GM21447 (cell line): ENCODE data around the gene NIPAL1.
"Not testable (repeated sequence)": the region's sequence is repeated elsewhere in the genome, so short reads cannot be mapped to it uniquely, and the experiment has no call there.

Source experiments
- ATAC-seq: cut with Tn5 transposase; IDR thresholded peaks from one replicate; pipeline ENCODE4 v1.9.1; 2021; ENCODE audit not compliant: unreplicated experiment

NIPAL1 gene

DNA sequence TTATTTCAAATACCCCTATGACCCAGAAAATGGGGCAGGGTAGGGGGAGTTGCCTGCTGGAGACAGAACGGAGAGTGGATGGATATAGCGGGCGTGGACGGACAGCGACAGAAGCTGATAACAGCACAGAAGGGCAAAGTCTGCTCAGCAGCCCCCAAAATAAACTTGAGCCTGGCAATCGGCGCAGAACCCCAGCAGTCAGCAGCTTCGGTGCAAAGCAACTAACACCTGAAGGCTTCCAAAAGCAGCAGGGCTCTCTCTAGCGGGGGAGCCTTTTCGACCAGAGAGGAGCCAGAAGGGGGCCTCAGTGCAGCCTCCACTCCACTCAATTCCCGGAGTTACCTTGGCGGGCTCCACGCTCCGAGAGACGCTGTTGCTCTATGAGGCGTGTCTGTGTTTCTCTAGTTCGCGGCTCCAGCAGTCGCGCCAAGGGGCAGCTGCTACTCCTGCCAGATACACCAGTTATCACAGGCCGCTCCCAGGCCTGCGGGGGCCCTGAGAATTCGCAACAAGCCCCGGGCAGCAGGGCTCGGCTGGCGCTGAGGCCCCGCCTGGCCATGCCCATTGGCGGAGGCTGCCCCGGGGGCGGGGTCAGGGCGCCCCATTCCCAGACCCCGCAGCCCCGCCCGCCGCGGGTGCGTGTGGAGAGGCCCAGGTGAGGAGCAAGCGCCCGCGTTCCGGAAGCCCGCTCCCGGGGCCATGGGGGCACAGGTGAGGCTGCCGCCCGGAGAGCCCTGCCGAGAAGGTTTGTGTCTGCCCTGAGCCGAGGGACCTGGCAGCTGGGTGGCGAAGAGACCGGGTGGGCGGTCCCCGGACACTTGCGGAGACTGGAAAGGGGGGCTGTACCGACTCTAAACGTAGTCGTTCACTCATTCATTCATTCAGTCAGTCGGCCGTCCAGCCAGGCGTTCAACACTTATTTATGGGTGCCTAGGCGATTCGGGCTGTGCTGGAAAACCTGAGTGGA, at the start of gene NIPAL1, which contains the start of gene CNGA1:
TSS of gene NIPAL1 (plus strand) at position 632 of the 967 bp plus-strand sequence. CDS start at position 700, 68 bp downstream.
TSS of gene CNGA1 (minus strand) at position 541 of the 967 bp plus-strand sequence. CDS start 63,992 bp downstream, outside the sequence.
- ATAC-seq = peak; percentile 82

DNA sequence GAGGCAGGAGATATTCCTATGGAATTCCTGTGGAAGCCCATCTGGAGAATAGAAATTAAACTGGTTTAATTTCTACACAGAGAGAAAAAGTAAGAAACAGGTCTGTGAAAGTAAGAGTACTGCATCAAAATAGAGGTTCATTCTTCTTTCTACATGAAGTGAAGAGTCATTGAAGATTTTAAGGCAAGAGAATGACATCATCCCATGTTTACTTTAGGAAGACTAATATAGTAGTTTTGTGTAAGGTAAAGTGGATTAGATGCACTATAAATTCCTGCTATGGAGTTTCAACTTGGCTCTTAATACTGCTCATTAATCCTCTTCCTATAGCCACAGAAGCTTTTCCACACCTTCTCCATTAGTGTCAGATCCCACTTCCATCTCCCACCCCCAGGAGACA, 47.7 kb upstream of the NIPAL1 start:
- ATAC-seq = no peak

DNA sequence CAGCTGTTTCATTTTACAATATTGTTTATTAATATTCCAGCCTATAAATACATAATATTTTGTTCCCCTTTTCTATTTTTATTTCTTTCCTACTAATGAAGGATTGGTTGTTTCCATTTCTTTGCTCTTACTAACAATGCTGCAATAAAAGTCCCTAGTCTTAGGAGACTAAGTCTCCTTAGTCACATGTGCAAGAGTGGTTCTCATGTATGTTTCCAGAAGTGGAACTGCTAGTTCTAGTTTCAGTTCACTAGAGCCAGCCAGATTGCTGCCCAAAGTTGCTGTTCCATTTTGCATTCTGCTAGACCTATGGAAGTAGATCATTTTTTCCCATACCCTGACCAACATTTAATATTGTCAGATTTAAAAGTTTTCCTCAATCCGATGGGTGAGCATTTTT, 44.4 kb upstream of the NIPAL1 start:
- ATAC-seq = no peak

DNA sequence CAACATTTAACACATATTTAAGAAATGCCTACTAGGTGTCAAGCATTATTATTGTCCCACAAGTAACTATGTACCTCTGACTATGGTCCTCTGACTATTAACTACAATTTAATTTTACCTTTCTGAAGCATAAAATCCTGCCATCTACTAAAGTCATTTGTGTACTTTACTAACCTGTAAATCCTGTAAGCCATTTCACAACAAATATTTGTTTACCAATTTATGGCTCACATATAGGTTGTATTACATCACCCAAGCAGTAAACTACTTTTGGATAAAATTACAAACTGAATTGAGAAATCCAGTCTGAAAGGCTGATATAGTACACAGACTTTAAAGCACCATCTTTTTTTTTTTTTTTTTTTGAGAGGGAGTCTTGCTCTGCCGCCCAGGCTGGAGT, 43.9 kb upstream of the NIPAL1 start:
- no peak for ATAC-seq

DNA sequence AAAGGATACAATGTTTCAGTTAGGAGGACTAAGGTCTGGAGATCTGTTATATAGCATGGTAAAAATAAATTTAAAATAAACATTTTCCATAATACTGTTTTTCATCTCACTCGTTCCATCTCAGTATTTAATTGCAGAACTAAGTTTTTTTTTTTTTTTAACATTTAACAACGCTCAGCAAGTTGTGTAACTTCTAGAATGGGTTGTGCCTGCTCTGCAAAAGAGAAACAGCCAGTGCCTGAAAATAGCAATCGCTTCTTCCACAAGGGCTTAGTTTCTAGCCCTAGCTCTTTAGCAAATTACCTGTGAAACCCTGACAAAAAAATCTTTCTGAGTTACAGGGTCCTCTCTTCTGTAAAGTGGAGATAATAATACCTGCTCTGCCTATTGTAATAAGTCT, 42.0 kb upstream of the NIPAL1 start:
- no peak for ATAC-seq

DNA sequence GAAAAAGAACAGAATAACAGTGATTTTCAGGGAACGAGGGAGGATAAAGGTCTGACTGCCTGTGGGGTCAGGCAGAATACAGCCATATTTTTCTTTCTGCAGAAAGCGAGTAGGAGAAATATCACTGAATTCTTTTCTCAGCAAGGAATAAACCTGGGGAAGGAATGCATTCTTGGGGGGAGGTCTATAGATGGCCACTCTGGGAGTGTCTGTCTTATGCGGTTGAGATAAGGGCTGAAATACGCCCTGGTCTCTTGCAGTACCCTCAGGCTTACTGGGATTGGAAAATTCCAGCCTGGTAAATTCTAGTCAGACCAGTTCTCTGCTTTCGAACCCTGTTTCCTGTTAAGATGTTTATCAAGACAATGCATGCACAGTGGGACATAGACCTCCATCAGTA, 26.4 kb upstream of the NIPAL1 start:
- no peak for ATAC-seq

DNA sequence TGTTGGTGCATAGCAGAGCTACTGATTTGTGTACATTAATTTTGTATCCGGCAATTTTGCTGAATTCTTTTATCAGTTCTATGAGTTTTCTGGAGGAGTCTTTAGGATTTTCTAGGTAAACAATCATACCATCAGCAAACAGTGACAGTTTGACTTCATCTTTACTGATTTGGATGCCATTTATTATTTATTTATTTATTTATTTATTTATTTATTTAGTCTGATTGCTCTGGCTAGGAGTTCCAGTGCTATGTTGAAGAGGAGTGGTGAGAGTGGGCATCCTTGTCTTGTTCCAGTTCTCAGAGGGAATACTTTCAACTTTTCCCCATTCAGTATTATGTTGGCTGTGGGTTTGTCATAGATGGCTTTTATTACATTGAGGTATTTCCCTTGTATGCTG, 24.1 kb upstream of the NIPAL1 start:
- ATAC-seq = not testable (repeated sequence)

DNA sequence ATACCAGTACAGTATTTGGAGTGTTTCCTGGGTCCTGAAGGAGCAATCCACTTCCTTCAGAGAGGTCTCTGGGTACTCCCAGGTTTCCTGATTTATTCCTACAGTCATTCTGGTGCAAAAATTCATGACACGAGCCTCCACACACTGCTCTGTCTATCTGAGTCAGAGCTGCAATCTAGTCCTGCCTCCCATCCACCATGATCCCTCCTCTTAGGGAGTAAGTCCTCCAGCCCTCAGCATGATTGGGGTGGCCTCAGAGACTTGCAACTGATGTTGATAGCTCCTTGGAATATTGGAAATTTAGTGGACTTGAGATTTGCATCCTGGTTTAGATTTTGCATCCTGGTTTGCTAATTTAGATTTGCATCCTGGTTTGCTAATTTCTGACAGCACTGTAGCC, 20.6 kb upstream of the NIPAL1 start:
- ATAC-seq = no peak

DNA sequence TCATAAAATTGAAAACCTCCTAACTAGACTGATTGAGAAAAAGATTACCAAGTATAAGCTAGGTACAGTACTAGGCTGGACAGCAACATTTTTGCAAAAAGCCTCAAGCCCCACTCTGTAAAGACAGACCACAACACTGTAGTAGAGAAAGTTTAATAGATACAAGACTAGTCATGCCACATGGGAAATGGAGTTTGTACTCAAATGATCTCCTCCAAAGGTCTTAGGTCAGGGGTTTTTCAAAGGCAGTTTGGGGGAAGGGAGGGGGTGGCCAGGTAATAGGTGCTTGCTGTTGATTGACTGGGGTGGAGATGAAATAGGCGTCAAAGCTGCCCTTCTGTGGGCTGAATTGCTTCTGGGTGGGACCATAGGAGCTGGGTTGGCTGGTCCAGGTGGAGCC, 14.3 kb upstream of the NIPAL1 start:
- ATAC-seq = no peak

DNA sequence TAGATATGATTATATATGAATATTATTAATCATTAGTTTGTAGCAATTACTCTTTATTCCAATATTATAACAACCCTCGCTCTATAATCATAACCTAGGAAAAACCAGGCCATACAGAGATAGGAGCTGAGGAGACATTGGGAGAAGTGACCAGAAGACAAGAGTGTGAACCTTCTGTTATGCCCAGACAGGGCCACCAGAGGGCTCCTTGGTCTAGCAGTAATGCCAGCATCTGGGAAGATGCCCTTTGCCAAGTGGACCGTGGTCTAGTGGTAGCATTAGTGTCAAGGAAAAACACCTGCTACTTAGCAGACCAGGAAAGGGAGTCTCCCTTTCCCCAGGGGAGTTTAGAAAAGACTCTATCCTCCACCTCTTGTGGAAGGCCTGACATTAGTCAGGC, 13.0 kb upstream of the NIPAL1 start:
- ATAC-seq = not testable (repeated sequence)

DNA sequence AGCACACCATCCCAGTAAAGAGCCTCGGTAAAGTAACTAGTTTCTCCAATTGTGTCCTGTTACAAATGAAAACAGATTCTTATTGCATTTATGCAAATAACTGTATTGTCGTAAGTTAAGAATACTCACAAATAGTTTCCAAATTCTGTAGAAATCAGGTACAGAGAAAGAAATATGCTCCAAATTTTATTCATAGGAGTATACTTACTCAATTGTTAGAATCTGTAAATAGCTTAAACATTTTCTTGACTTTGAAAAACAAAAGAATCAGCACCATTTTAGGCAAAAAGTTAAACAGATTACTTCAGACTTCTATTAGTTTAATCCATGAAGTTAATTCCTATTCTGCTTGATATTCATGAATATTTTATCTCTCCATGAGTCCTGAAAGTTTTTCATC, 10.8 kb upstream of the NIPAL1 start:
- no peak for ATAC-seq

DNA sequence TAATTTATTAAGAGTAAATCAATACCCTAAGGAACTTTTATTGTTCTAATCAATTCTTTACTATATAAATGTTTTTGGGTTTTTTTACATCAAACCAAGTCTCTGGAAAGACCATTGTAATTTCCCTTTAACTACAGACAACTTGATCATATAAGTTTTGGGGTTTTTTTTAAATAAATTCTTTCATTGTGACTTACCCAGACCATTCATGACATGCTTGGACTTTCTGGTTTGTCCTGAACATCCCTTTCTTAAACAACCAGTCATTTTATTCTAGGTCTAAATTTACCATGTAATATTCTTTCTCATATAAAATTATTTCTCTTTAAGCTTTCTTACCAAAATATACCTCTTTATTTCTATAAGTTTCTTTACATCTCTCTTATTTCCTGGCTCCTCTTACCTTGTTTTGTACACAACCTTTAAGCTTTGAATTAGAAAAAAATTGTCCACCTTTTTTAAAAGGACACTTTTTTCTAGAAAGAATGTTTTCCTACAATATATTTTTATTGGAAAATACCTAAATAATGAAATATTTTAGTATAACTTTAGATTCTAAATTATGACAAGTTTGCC, 8.5 kb upstream of the NIPAL1 start:
- ATAC-seq = no peak

DNA sequence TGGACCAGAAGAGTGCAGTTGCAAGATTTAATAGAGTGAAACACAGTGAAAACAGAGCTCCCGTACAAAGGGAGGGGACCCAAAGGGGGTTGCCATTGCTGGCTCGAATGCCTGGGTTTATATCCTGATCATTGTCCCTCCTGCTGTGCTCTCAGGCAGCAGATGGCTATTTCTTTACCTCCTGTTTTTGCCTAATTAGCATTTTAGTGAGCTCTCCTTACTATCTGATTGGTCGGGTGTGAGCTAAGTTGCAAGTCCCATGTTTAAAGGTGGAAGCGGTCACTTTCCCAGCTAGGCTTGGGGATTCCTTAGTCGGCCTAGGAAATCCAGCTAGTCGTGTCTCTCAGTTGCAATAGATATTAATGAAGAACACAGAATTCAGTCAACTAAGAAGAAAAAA, 5.7 kb upstream of the NIPAL1 start:
- not testable (repeated sequence) for ATAC-seq

DNA sequence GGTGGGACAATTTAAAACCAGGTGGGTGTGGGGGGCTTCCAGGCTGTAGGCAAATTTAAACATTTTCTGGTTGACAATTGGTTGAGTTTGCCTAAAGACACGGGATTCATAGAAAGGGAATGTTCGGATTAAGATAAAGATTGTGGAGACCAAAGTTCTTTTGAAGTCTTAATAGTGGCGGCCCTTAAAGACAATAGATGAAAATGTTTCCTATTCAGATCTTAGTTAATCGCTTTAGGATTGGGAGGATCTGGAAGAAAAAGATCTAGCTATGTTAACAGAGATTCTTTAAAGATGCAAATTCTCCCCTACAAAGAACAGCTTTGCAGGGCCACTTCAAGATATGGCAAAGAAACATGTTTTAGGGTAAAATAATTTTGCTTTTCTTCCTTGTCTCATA, 4.8 kb upstream of the NIPAL1 start:
- no peak for ATAC-seq

DNA sequence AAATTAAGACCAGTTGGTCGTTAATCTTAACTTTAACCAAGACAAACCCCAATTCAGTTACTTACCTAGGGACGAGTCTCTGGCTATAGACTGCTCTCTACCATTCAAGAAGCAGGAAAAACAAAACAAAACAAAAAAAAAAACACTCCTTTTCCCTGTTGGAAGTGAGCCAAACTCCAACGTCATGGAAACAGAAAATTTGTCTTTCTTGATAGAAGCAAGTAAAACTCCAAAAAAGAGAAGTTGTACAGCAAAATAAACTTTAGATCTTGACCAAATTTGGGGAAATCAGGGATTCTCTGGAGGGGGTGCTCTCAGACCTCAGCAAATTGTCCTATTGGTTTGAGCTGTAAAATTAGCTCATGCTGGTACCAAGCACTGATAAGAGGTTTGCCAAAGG, 3.7 kb upstream of the NIPAL1 start:
- no peak for ATAC-seq

DNA sequence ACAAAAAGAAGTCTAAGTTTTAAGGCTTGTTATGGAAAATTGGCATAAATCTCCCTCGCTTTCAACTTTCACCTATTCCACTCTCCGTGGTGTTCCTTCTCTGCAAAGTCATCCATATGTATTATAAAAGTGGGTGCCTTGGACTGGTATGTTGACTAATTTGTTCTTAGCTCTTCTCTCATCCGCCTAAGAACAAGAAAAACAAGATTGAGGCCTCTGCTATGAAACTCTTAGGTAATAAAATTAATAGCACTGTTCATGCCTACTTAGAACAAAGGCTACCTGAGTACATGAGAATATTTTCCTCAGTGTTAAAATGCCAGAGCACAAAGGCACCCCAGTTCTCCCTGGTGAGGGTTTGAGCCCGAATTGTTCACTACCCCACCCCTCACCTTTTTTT, 1.4 kb upstream of the NIPAL1 start:
- no peak for ATAC-seq

DNA sequence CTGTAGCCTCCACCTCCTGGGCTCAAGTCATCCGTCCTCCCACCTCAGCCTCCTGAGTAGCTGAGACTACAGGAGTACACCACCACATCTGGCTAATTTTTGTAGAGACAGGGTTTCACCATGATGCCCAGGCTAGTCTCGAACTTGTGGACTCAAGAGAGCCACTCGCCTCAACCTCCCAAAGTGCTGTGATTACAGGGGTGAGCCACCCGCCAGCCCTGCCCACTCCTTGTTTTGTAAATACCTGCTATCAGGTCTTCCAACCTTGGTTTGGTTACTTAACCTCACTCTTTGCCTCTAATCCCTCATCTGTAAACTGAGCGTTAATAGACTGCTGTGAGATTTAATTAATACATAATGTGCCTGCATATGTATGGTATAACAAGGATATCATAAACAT, 894 bp upstream of the NIPAL1 start:
- no peak for ATAC-seq

DNA sequence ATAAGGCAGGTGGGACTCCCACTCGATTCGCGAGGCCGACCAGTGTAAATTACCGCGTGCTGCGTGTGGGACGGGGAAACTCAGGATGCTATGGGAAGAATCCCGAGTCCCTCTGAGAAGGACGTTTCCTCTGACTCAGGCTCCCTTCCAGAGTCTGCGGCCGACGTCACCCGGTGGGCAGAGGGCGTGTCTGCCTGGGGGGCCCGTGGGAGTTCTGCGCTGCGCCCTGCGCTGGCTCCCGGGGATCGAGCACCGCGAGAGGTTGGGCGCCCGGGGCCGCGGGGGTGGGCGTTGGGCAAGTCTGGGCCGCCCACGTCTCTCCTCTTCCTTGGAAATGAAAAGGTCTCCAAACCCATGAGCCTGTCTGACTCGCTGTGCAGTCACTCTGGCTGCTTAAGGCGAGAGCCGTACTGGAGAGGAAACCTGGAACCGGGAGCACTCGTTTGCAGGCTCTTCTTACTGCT, 568 bp downstream of the NIPAL1 start:
- ATAC-seq = no peak

DNA sequence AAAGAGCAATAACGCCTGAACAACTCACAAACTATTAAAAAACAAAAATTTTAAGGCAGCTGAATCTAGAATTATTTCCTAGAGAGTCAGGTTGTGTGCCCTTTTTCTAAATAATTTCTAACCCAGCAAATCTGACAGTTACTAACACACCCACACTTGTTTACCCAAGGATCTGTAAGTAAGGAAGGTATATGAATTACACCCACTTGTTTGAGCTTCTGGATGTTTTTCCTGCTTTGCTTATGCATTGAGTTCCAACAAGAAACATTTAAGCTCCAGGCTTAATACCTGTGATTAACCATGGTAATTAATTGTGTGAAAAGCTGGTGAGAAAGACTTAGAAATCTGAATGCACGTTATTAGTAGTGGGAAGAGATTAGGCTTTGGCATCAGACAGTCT, 1.5 kb downstream of the NIPAL1 start:
- no peak for ATAC-seq

DNA sequence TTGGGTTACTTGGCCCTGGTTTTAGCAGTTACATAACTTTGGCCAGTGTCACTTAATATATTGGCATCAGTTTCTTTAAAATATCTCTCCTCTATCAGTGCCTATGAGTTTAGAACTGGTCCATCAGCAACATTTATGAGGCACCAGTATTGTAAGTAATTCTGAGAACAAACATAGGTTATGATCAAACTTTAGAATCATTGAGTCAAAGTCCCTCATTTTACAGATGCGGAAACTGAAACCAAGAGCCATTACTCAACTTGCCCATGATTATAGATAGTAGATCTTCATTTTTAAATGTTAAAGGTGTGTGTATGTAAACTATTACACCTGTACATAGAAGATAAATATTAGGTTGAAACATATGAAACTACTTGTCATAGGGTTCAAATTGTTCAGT, 4.5 kb downstream of the NIPAL1 start:
- ATAC-seq = no peak

DNA sequence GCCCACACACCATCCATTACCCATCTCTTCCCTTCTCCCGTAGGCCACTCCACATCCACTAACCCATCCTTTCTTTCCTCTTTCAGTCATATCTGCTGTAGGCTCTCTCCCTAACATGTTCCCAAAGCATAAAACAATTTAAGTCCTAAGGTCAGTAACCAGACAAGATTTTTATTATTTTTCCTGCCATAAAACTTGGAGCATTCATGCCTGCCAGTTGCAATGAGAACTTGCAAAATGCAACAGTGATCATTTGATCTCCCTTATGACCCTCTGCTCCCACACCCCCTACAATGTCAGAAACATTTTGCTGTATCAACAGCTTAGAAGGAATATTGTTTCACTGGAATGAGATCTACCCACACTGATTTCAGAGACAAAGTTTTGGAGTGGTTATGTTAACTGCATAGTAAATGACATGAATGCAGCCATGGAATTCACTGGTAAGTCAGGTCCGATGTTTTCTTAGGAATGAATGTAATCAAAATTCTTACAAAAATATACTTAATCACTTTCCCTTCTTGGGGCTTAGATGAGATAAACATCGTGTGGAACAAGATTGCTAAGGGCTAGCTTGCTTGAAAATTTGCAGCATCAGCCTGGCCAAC, 5.7 kb downstream of the NIPAL1 start:
- no peak for ATAC-seq

DNA sequence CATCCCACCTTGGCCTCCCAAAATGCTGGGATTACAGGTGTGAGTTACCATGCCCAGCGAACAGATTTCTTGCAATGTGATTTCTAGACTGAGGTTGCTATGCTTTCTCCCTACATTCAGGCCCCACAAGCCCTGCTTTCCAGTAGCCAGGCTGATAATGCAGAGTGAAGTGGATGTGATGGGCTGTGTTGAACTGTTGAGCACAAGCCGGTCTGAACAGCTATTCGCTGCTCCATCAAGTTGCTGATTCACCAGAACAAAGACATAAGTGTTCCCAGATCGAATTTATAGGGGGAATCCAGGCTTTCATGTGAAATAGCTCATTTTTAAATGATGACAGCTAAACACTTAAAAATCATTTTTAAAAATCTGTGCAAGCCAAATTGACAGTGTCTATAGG, 8.0 kb downstream of the NIPAL1 start:
- ATAC-seq = no peak
